ENCODE measurements around the gene CD300A.

The CD300A gene

DNA sequence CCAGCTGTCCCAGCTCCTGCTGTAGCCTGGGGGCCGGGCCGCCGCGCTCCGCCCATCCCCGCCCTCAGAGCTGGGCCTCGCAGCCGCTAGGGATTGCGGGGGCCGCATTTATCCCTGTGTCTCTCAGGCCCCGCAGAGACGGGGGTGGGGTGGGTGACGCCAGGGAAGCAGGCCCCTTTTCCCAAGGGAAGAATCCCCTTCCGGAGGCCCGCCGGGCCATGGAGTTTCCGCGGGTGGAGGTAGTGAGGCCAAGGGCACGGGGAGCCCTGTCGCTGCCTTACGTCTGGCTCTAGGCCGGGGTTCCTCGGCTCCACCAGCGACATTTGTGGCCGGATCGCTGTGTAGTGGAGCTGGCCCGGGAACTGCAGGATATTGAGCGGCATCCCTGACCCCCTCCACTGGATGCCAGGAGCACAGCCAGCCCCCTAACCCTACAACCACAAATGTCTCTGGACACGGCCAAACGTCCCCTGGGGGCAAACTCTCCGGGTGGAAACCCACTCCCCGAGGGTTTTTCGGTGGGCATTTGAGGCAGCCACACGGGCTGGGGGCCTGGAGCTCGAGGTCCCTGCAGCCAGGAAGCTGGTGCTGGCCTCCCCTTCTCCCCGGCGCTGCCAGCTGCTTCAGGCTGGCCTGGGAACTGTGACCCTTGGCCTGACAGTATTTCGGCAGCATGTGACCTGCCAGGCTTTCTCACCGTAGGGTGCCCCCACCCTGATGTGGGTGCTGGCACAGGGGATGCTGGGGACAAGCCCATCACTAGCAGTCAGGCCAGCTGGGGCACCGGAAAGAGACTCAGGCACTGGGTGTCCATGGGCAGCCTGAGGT is 12.0 kb upstream of the CD300A start:
- DNase-seq (ENCODE audit: low read depth in 1 of 2, low spot score in 1 of 2): no peak

DNA sequence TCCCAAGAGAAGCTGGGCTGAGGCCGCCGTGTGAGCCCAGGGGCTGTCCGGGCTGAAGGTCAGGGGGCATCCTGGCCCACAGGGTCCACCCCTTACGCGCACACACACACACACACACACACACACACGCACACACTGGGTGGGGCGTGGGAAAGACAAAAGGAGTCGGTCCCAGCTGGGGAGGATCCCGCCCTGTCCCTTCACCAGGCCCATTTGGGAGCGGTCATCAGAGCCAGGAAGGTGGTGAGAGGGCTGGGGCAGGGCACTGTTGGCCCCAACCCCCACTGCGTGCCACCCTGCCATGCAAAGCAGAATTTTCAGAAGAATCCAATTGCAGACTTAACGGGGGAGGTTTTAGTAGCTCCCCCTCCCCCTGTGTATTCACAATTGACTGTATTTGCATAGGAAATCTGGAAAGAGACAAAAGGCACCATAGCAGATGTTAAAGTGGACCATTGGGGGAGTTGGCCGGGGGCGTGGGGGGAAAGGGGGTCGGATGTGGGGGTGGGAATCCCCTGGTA is 11.3 kb upstream of the CD300A start:
- no peak for DNase-seq (ENCODE audit: low read depth in 1 of 2, low spot score in 1 of 2)

DNA sequence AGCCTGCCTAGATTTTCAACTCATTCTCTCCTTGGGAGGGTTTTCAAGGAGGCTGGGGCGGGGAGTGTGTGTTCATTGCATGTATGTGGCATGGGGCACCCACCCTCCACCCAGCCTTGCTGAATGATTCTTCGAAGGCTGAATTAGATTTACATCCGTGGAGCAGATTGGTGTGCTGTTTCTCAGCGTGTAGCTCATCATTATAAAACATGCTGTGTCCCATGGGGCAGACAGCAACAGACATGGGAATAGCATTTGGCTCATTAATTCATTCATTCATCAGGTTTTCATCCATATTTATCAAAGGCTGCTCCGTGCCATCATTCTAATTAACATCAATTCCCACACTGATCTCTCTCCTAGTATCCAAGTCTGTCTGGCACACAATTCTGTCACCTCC is 10.6 kb upstream of the CD300A start:
- DNase-seq (ENCODE audit: low read depth in 1 of 2, low spot score in 1 of 2): no peak

DNA sequence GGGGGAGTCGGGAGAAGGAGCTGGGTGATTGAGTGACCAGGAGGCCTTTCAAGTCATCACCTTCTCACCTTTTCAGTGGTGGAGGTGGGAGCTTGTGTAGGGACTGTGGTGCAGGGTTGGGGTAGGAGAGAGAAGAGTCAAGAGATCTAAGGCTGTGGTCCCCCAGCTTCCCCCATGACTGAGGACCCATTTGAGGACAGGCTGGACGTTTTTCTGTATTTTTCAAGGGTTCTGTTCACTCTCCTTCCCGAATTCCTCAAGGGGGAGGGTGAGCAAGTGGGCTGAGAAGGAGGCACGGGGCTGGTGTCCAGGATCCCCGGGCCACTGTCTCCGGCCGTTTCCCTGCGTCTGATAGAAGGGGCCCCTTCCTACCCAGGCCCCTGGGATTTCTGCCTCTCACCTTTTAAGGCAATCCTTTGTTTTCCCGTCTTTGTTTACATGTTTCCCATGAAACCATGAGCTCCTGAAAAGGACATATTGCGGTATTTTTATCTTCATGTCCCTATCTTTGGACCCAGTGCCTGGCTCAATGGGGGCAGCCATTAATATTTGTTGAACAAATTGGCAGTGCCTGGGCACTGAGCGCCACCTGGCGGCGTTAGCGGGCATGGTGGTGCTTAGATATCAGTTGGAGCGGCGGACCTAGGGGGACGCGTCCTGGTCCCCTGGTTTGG is 9.2 kb upstream of the CD300A start:
- DNase-seq (ENCODE audit: low read depth in 1 of 2, low spot score in 1 of 2): peak; percentile 64

DNA sequence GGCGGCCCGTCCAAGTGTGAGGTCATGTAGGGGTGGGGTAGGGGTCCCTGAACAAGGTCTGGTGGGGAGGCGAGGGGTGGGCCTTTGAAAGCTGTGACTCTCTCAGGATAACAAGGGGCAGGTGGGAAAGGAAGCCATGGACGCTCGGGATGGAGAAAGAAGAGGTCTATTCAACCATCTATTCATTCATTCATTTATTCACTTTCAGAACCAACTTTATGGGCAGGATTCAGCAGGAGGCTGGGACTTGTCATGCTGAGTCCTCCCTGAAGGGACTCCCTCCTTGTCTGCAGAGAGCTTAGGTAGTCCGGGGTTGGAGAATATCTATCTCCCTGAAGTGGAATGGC is 8.6 kb upstream of the CD300A start:
- no peak for DNase-seq (ENCODE audit: low read depth in 1 of 2, low spot score in 1 of 2)

DNA sequence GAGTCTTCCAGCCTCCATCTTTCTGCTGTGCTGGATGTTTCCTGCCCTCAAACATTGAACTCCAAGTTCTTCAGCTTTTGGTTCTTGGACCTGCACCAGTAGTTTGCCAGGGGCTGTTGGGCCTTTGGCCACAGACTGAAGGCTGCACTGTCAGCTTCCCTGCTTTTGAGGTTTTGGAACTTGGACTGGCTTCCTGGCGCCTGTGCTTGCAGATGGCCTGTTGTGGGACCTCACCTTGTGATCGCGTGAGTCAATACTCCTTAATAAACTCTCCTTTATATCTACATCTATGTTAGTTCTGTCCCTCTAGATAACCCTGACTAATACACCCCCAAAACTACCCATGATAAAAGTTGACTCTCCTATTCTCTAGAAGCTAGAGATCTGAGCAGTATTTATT is 7.6 kb upstream of the CD300A start:
- DNase-seq (ENCODE audit: low read depth in 1 of 2, low spot score in 1 of 2): no peak

- DNase-seq (ENCODE audit: low read depth in 1 of 2, low spot score in 1 of 2): no peak
Measured at GRCh38 chr17:74459622-74460021, 6.8 kb upstream of the CD300A start.

GRCh38 chr17:74460241-74460640 is 6.2 kb upstream of the CD300A start:
- DNase-seq (ENCODE audit: low read depth in 1 of 2, low spot score in 1 of 2): no peak

DNA sequence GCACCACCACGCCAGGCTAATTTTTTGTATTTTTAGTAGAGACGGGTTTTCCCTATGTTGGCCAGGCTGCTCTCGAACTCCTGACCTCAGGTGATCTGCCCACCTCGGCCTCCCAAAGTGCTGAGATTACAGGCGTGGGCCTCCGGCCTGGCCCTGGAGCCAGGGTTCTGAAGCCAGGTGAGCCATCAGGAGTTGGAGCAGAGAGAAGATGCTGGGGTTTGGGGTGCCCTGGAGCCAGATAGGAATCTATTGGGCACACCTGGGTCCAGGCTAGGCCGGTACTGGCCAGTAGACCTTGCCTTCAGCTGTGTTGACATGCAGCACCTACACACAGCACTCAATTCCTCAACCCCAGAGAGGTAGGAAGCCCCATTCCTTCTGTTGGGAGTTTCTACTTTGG is 5.4 kb upstream of the CD300A start:
- DNase-seq (ENCODE audit: low read depth in 1 of 2, low spot score in 1 of 2): no peak

GRCh38 chr17:74461611-74462010 is 4.8 kb upstream of the CD300A start:
- no peak for DNase-seq (ENCODE audit: low read depth in 1 of 2, low spot score in 1 of 2)

- DNase-seq (ENCODE audit: low read depth in 1 of 2, low spot score in 1 of 2): no peak
Measured at GRCh38 chr17:74464730-74465377, 1.6 kb upstream of the CD300A start.

- no peak for DNase-seq (ENCODE audit: low read depth in 1 of 2, low spot score in 1 of 2)
Measured at GRCh38 chr17:74465378-74466110, 890 bp upstream of the CD300A start.

- DNase-seq (ENCODE audit: low read depth in 1 of 2, low spot score in 1 of 2): no peak
Measured at GRCh38 chr17:74466828-74467184, 372 bp downstream of the CD300A start.

DNA sequence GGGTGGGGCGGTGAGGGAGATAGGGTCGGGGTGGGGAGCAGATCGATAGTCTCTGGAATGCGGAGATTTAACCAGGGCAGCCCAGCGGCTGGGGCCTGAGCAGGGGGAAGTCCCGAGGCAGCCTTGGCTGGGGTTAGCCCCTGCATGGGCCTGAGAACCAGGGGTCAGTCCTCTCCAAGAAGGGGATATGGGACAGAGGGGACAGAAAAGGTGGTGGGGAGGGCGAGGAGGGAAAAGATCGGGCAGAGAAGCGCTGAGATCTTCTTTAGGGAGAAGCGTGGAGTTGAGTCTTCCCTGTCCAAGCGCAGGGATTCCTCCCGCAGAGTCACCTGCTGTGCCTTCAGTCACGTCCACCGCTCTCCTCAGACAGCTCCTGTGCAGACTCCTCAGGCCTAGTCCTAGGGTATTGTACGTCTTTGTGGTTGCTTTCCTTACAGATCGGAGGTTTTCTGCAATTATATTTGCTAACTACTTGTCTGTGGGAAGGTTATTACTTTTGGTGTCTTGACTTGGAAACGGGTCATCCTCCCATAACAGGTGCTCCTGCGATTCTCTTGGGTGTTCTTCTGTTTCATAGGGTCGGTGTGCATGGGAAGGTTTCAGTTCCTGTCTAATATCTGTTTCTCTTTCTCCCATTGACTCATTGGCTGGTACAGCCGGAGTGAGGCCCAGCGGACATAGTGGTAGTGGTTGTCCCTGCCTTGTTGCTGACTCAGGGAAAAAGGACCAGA is 952 bp downstream of the CD300A start:
- no peak for DNase-seq (ENCODE audit: low read depth in 1 of 2, low spot score in 1 of 2)

DNA sequence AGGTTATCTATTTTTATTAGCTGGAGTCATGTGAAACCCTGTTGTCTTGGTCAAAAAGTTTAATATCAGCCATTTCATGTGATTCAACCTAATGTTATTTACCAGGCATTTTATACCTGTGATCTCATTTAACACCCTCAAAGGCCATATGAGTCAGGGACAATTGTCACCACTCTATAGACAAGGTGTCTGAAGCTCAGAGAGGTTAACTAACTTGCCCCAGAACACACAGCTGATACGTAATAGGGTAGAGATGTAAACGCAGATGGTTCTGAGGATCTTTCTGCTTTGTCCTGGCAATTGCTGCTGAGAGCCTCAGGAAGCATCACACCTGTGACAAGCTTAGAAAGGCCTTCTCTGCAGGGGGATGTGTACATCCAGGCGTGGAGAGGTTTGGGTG is 4.9 kb downstream of the CD300A start:
- DNase-seq (ENCODE audit: low read depth in 1 of 2, low spot score in 1 of 2): no peak

GRCh38 chr17:74472890-74473289 is 6.5 kb downstream of the CD300A start:
- no peak for DNase-seq (ENCODE audit: low read depth in 1 of 2, low spot score in 1 of 2)

DNA sequence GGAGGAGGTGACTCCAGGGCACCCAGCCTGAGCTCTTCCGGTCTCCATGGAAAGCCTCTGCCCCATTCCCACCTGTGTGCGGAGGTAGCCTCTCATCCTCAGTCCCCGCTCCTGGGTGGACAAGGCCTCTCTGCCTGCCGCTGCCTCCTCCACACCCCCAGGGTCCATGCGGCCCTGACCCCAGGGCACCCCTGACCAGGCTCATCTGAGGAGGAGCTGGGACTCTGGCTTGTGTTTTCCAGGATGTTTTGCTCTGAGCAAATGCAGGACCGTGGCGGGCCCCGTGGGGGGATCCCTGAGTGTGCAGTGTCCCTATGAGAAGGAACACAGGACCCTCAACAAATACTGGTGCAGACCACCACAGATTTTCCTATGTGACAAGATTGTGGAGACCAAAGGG is 6.9 kb downstream of the CD300A start:
- DNase-seq (ENCODE audit: low read depth in 1 of 2, low spot score in 1 of 2): no peak

DNA sequence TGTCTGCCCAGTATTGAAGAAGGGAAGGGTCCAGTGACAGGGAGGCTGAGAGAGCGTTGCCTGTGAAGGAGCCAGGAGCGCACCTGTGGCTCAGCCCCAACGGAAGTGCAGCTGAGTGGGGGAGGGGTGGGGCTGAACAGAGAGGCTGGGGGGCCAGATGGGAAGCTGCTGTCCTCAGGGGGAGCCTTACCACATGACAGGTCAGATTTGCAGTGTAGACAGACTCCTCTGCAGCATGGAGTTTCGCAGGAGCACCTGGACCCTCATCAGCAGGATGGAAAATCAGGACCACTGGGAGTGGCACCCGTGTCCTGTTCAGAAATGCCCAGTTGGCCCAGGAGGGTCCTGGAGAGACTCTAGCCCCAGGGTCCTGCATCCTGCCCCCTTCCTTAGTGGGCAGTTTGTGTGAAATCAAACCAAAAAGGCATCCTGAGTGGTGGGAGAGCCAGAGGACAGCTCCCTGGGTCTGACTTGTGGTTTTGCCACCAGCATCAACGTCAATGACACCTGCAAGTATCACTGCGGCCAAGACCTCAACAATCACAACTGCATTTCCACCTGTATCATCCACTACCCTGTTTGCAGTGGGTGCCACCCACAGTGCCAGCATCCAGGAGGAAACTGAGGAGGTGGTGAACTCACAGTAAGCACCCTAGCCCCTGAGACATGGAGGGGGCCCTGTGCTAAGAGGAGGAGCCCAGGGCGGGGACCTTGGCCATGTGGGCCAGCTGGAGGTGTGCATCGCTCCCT is 7.8 kb downstream of the CD300A start:
- no peak for DNase-seq (ENCODE audit: low read depth in 1 of 2, low spot score in 1 of 2)

- DNase-seq (ENCODE audit: low read depth in 1 of 2, low spot score in 1 of 2): no peak
Measured at GRCh38 chr17:74475189-74475588, 8.8 kb downstream of the CD300A start.

- DNase-seq (ENCODE audit: low read depth in 1 of 2, low spot score in 1 of 2): no peak
Measured at GRCh38 chr17:74477411-74477810, 11.0 kb downstream of the CD300A start.

Measured in activated CD4-positive, alpha-beta T cell treated with anti-CD3 and anti-CD28 coated beads, Interleukin-2, amount 50 U/mL, for 24 hours (primary cell).